IMR-90 (cell line): ENCODE data around the gene VPS4B.

ENCODE experiments used
- POLR2A ChIP-seq: IDR thresholded peaks from 2 replicates; pipeline ENCODE4 v1.6.1; 2012; ENCODE audit warnings: mild to moderate bottlenecking, low read depth, low read length
- RAD21 ChIP-seq: IDR thresholded peaks from 2 replicates; pipeline ENCODE4 v1.6.1; 2012; ENCODE audit warnings: low read length, improper control_type of control experiment
- RCOR1 ChIP-seq: IDR thresholded peaks from 2 replicates; pipeline ENCODE4 v1.6.1; 2012; ENCODE audit warnings: mild to moderate bottlenecking, low read length, improper control_type of control experiment; ENCODE audit not compliant: insufficient replicate concordance
- SMC3 ChIP-seq: fragments of 150-350 bp; IDR thresholded peaks from 2 replicates; pipeline ENCODE4 v1.6.1; 2016; ENCODE audit warnings: low read depth, mild to moderate bottlenecking, antibody characterized with exemption, low read length, moderate library complexity

GRCh38 chr18:63377275-63377980 lies 44.8 kb downstream of the VPS4B start:
- TF ChIP-seq POLR2A (no peak), SMC3 (no peak), RAD21 (no peak), RCOR1 (no peak)
